Glutamatergic neuron (in vitro differentiated cells): ENCODE data around the gene HSD17B8. TPM values are rescaled to one million over a fixed set of nuclear protein-coding genes. Genes with fewer than 3 reads are reported as not detected.

ENCODE experiments used
- DNase-seq: peaks from one replicate; pipeline ENCODE4 v3.0.0; 2022
- H3K27ac Mint-ChIP-seq: one replicate; pipeline ENCODE4 v1.8.0; 2020; ENCODE audit warnings: mild to moderate bottlenecking, mixed read lengths, inconsistent platforms; ENCODE audit not compliant: unreplicated experiment
- H3K27me3 Mint-ChIP-seq: one replicate; pipeline ENCODE4 v1.8.0; 2020; ENCODE audit warnings: mild to moderate bottlenecking, moderate library complexity, mixed read lengths, inconsistent platforms; ENCODE audit not compliant: unreplicated experiment
- H3K36me3 Mint-ChIP-seq: one replicate; pipeline ENCODE4 v1.8.0; 2020; ENCODE audit warnings: mild to moderate bottlenecking, mixed read lengths, inconsistent platforms; ENCODE audit not compliant: unreplicated experiment
- H3K4me1 Mint-ChIP-seq: one replicate; pipeline ENCODE4 v1.8.0; 2020; ENCODE audit warnings: mild to moderate bottlenecking, low read depth, mixed read lengths, inconsistent platforms; ENCODE audit not compliant: unreplicated experiment
- H3K4me3 Mint-ChIP-seq: one replicate; pipeline ENCODE4 v1.8.0; 2020; ENCODE audit warnings: mild to moderate bottlenecking, mixed read lengths, inconsistent platforms; ENCODE audit not compliant: unreplicated experiment
- H3K9me3 Mint-ChIP-seq: one replicate; pipeline ENCODE4 v1.8.0; 2020; ENCODE audit warnings: mild to moderate bottlenecking, moderate library complexity, mixed read lengths, inconsistent platforms; ENCODE audit not compliant: unreplicated experiment
- total RNA-seq: library from RNA; stranded (reverse); fragmentation: NEBNext Ultra II Directional; extraction: Animal tissue kit (Norgen Biotek cat#: 25700); gene quantifications from one replicate; pipeline ENCODE4 v1.2.1, GENCODE V29; 2021; ENCODE audit not compliant: unreplicated experiment
- TF ChIP-seq, protein P1 (sequence below): fragments of 200-600 bp; sonication (generic); IDR thresholded peaks from one replicate; pipeline ENCODE4 v1.5.0; 2021; ENCODE audit not compliant: partially characterized antibody, unreplicated experiment

Gene HSD17B8
- total RNA-seq, 1 donor from 2014 or later, result 4.6 TPM

DNA sequence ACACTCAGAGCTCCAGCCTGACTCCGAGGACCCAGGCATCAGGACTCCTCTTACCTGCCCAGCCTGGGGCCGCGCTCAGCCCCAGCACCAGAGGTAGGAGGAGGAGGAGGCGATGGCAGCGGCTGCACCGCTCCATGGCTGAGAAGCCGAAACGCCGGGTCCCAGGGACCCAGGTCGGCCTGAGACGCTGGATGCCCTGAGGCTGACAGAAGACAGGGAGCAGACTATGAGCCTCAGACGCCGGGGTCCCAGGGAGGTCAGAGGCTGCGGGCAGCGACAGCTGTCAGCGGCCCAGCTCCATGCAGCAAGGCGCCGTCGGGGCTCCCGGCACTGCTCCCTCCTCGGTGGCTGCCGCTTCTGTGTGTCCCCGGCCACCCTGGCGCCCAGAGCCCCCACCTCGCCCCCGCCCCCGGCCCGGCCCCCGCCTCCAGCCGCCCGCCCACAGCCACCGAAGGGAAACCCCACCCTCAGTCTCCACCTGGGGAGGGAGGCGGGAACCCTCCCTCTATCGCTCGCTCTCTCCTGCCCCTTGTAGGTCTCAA, 12.3 kb upstream of the HSD17B8 start, which contains the start of gene COL11A2:
Gene COL11A2 (minus strand): TSS at position 363 of the 542 bp plus-strand sequence. CDS start 227 bp downstream, at position 136.
- peaks cover 4% of the 10 kb centered on the region for H3K9me3 Mint-ChIP-seq
- peak; percentile 49 for DNase-seq
- peaks cover 4% of the 10 kb centered on the region for H3K4me1 Mint-ChIP-seq
- TF ChIP-seq, protein P1, sequence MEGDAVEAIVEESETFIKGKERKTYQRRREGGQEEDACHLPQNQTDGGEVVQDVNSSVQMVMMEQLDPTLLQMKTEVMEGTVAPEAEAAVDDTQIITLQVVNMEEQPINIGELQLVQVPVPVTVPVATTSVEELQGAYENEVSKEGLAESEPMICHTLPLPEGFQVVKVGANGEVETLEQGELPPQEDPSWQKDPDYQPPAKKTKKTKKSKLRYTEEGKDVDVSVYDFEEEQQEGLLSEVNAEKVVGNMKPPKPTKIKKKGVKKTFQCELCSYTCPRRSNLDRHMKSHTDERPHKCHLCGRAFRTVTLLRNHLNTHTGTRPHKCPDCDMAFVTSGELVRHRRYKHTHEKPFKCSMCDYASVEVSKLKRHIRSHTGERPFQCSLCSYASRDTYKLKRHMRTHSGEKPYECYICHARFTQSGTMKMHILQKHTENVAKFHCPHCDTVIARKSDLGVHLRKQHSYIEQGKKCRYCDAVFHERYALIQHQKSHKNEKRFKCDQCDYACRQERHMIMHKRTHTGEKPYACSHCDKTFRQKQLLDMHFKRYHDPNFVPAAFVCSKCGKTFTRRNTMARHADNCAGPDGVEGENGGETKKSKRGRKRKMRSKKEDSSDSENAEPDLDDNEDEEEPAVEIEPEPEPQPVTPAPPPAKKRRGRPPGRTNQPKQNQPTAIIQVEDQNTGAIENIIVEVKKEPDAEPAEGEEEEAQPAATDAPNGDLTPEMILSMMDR, result no peak
- no peak within 1 kb of the TSS for H3K27ac Mint-ChIP-seq
- H3K27me3 Mint-ChIP-seq, result peaks cover 9% of the 10 kb centered on the region
- peak within 1 kb of the TSS; percentile 83 for H3K4me3 Mint-ChIP-seq
- peaks cover 5% of the 10 kb centered on the region for H3K36me3 Mint-ChIP-seq

DNA sequence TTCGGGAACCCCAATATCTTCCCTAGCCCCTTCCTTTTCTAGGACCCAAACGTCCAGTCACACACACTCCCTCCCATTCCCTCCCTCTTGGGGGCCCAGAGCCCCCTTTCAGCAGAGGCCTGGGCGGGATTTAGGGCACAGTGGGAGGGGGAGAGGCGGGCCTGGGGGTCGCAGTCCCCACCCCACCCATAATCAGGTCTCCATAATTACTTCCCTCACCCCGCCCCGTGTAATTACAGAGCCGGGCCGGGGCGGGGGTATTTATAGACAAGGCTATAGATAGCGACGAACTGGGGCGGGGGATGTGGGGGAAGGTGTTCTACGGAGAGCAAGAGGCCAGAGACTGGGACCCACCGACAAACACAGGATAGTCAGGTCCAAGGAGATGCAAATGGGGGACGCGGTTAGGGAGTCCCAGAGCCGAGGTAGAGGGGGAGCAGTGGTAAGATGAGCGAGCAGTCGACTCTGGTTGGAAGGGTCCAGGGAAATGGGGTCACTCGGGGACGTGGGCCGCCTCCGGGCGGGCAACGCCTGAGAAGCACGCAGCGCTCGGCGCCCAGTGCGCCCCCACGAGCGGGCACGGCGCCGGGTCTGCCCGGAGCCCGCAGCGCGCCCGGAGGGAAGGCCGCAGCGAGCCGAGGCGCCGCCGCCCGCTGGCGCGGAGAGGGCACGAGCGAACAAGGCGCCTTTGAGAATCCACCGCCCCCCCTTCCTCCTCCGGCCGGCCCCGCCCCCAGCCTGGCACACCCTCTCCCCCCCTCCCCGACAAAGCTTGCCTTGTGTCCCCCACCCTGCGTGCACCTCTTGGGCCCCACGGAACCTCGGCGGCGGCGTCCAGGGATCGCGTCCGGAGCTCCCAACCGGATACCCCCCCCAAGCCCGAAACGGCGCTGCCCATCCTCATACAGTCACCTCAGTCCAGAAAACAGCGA, 11.5 kb upstream of the HSD17B8 start:
- Mint-ChIP-seq H3K27me3 (peaks cover 8% of the 10 kb centered on the region), H3K36me3 (peaks cover 5% of the 10 kb centered on the region), H3K4me1 (peaks cover 9% of the 10 kb centered on the region), H3K9me3 (peaks cover 4% of the 10 kb centered on the region), H3K4me3 (peak overlapping the region; percentile 83), H3K27ac (no peak overlapping the region)
- DNase-seq, result no peak
- TF ChIP-seq, protein P1, result no peak

DNA sequence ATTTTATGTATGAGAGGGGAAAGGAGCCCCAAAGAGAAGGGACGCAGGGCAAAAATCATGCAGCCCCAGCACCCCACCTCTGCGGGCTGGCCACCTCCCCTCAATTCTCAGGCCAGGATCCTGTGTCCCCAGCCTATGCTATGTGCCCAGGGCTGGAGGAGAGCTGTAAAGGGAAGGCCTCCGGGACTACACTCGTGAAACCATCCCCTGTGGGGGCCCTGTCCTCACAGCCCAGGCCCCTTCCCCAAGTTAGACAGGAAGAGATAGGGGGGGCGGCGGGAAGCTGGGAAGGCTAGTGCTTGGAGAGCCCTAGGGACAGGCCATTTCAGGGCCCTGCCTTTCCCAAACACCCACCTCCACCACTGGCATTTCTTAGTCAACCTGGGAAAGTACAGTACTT, 10.8 kb upstream of the HSD17B8 start:
- Mint-ChIP-seq H3K36me3 (no peaks in the 10 kb centered on the region), H3K4me1 (peaks cover 11% of the 10 kb centered on the region), H3K9me3 (peaks cover 6% of the 10 kb centered on the region), H3K27me3 (peaks cover 6% of the 10 kb centered on the region), H3K27ac (no peak overlapping the region), H3K4me3 (peak overlapping the region; percentile 25)
- TF ChIP-seq, protein P1, result no peak
- DNase-seq, result no peak

DNA sequence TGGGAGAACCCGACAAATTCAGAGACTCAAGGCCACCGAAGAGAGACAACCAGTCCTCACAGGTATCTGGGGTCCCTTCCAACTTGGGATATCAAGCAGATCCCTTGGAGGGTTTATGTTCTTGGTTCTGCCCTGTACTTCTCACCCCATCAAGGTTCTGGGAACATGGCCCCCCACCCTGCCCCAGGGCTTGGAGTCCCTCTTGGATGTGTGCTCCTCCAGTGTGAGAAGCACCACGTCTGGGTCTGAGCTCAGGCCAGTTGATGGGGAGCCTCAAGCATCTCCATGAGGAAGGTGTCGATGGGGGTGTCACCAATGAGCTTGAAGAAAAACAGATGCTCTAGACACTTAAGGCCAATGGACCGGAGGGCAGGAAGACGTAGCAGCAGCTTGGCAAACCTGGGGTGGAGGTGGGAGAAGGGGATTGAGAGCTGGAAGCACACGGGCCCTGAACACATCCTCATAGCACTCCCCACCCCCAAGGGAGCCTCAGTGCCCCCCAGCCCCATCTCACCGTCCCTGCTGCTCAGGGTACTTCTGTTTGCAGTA, 9.9 kb upstream of the HSD17B8 start:
- Mint-ChIP-seq H3K9me3 (peaks cover 9% of the 10 kb centered on the region), H3K36me3 (no peaks in the 10 kb centered on the region), H3K4me3 (no peak overlapping the region), H3K27ac (no peak overlapping the region), H3K4me1 (peaks cover 14% of the 10 kb centered on the region), H3K27me3 (peaks cover 8% of the 10 kb centered on the region)
- no peak for DNase-seq
- TF ChIP-seq, protein P1, result no peak
